ENCODE data around the gene PACC1. TPM values are rescaled to one million over a fixed set of nuclear protein-coding genes. Genes with fewer than 3 reads are reported as not detected.
"Not testable (repeated sequence)": the region's sequence is repeated elsewhere in the genome, so short reads cannot be mapped to it uniquely, and the experiment has no call there.

Gene PACC1
- total RNA-seq, 1 donor from 2014 or later = 15.0 TPM

- no peaks in the 10 kb centered on the region for H3K27me3 ChIP-seq (ENCODE audit: control insufficient read depth, insufficient read depth, low read length)
- H3K36me3 ChIP-seq (ENCODE audit: control insufficient read depth, insufficient read depth, low read length) = no peaks in the 10 kb centered on the region
- no peak overlapping the region for H3K4me3 ChIP-seq (ENCODE audit: low read depth, low read length)
- DNase-seq (ENCODE audit: low read depth) (no peak), FAIRE-seq (no peak)
- TF ChIP-seq, protein P1, sequence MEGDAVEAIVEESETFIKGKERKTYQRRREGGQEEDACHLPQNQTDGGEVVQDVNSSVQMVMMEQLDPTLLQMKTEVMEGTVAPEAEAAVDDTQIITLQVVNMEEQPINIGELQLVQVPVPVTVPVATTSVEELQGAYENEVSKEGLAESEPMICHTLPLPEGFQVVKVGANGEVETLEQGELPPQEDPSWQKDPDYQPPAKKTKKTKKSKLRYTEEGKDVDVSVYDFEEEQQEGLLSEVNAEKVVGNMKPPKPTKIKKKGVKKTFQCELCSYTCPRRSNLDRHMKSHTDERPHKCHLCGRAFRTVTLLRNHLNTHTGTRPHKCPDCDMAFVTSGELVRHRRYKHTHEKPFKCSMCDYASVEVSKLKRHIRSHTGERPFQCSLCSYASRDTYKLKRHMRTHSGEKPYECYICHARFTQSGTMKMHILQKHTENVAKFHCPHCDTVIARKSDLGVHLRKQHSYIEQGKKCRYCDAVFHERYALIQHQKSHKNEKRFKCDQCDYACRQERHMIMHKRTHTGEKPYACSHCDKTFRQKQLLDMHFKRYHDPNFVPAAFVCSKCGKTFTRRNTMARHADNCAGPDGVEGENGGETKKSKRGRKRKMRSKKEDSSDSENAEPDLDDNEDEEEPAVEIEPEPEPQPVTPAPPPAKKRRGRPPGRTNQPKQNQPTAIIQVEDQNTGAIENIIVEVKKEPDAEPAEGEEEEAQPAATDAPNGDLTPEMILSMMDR (IDR thresholded peaks at IDR 0.05; ENCODE audit: insufficient read depth, low read length, severe bottlenecking) = no peak
These were observed 88.1 kb downstream of the PACC1 start for GRCh38 chr1:212326541-212326940.

- Histone ChIP-seq H3K36me3 (ENCODE audit: control insufficient read depth, insufficient read depth, low read length) (no peaks in the 10 kb centered on the region), H3K4me3 (ENCODE audit: low read depth, low read length) (no peak overlapping the region), H3K27me3 (ENCODE audit: control insufficient read depth, insufficient read depth, low read length) (no peaks in the 10 kb centered on the region)
- TF ChIP-seq, protein P1 (IDR thresholded peaks at IDR 0.05; ENCODE audit: insufficient read depth, low read length, severe bottlenecking) = no peak
- DNase-seq (ENCODE audit: low read depth) (no peak), FAIRE-seq (no peak)
These were observed 91.6 kb downstream of the PACC1 start for GRCh38 chr1:212323066-212323465.

- H3K36me3 ChIP-seq (ENCODE audit: control insufficient read depth, insufficient read depth, low read length); FAIRE-seq; DNase-seq (ENCODE audit: low read depth); H3K27me3 ChIP-seq (ENCODE audit: control insufficient read depth, insufficient read depth, low read length); H3K4me3 ChIP-seq (ENCODE audit: low read depth, low read length): not testable (repeated sequence)
These were observed 93.7 kb downstream of the PACC1 start for GRCh38 chr1:212321031-212321430.

GRCh38 chr1:212317916-212318315 is 96.8 kb downstream of the PACC1 start:
- FAIRE-seq = no peak
- Histone ChIP-seq H3K36me3 (ENCODE audit: control insufficient read depth, insufficient read depth, low read length) (no peaks in the 10 kb centered on the region), H3K4me3 (ENCODE audit: low read depth, low read length) (no peak overlapping the region), H3K27me3 (ENCODE audit: control insufficient read depth, insufficient read depth, low read length) (no peaks in the 10 kb centered on the region)
- TF ChIP-seq, protein P1 (IDR thresholded peaks at IDR 0.05; ENCODE audit: insufficient read depth, low read length, severe bottlenecking) = no peak
- no peak for DNase-seq (ENCODE audit: low read depth)

- H3K4me3 ChIP-seq (ENCODE audit: low read depth, low read length) = no peak overlapping the region
- DNase-seq (ENCODE audit: low read depth) = peak; percentile 43
- H3K27me3 ChIP-seq (ENCODE audit: control insufficient read depth, insufficient read depth, low read length) = no peaks in the 10 kb centered on the region
- no peak for FAIRE-seq
- TF ChIP-seq, protein P1 (IDR thresholded peaks at IDR 0.05; ENCODE audit: insufficient read depth, low read length, severe bottlenecking) = peak; percentile 31
- H3K36me3 ChIP-seq (ENCODE audit: control insufficient read depth, insufficient read depth, low read length) = no peaks in the 10 kb centered on the region
These were observed 98.8 kb downstream of the PACC1 start for GRCh38 chr1:212315907-212316306.

GRCh38 chr1:212315184-212315583 is 99.5 kb downstream of the PACC1 start:
- FAIRE-seq = no peak
- H3K27me3 ChIP-seq (ENCODE audit: control insufficient read depth, insufficient read depth, low read length) = no peaks in the 10 kb centered on the region
- no peak overlapping the region for H3K4me3 ChIP-seq (ENCODE audit: low read depth, low read length)
- no peaks in the 10 kb centered on the region for H3K36me3 ChIP-seq (ENCODE audit: control insufficient read depth, insufficient read depth, low read length)
- DNase-seq (ENCODE audit: low read depth) = no peak
- TF ChIP-seq, protein P1 (IDR thresholded peaks at IDR 0.05; ENCODE audit: insufficient read depth, low read length, severe bottlenecking) = no peak

Other genes with a start within 250 kb of the PACC1 start
- gene PPP2R5A, start 129.5 kb downstream of the PACC1 start, total RNA-seq = 24.2 and 26.8 TPM in 2 replicates
- gene NENF, start 18.0 kb upstream of the PACC1 start, total RNA-seq = 50.5 and 58.9 TPM in 2 replicates
- gene ATF3, start 193.9 kb upstream of the PACC1 start, total RNA-seq = 19.2 and 31.7 TPM in 2 replicates